HG03442 (cell line): ENCODE measurements around the gene PDCD1LG2.
A peak's percentile ranks its signal among the peaks of the same experiment; 100 is the strongest.
"Not testable (repeated sequence)": the region's sequence is repeated elsewhere in the genome, so short reads cannot be mapped to it uniquely, and the experiment has no call there.

ENCODE experiments used
- ATAC-seq: cut with Tn5 transposase; IDR thresholded peaks from one replicate; pipeline ENCODE4 v1.9.1; 2021; ENCODE audit warnings: mild to moderate bottlenecking, moderate library complexity; ENCODE audit not compliant: unreplicated experiment

The PDCD1LG2 gene

GRCh38 chr9:5493679-5494511, 16.4 kb upstream of the PDCD1LG2 start:
- peak; percentile 84 for ATAC-seq

- ATAC-seq: not testable (repeated sequence)
These were observed 15.6 kb upstream of the PDCD1LG2 start for GRCh38 chr9:5494765-5495164.

GRCh38 chr9:5499157-5499556, 11.2 kb upstream of the PDCD1LG2 start:
- no peak for ATAC-seq

GRCh38 chr9:5499889-5500398, 10.4 kb upstream of the PDCD1LG2 start:
- no peak for ATAC-seq

- no peak for ATAC-seq
These were observed 9.7 kb upstream of the PDCD1LG2 start for GRCh38 chr9:5500441-5501235.

- ATAC-seq: no peak
These were observed 7.8 kb upstream of the PDCD1LG2 start for GRCh38 chr9:5502553-5502952.

- no peak for ATAC-seq
These were observed 758 bp upstream of the PDCD1LG2 start for GRCh38 chr9:5509573-5509972.

GRCh38 chr9:5510989-5511388, 658 bp downstream of the PDCD1LG2 start:
- no peak for ATAC-seq

- no peak for ATAC-seq
These were observed 1.1 kb downstream of the PDCD1LG2 start for GRCh38 chr9:5511476-5511875.

GRCh38 chr9:5511935-5512580, 1.7 kb downstream of the PDCD1LG2 start:
- no peak for ATAC-seq

GRCh38 chr9:5512658-5513452, 2.5 kb downstream of the PDCD1LG2 start:
- ATAC-seq: no peak

GRCh38 chr9:5513966-5514616, 3.8 kb downstream of the PDCD1LG2 start:
- ATAC-seq: no peak

GRCh38 chr9:5514617-5515260, 4.4 kb downstream of the PDCD1LG2 start:
- no peak for ATAC-seq

GRCh38 chr9:5515261-5515650, 4.9 kb downstream of the PDCD1LG2 start:
- no peak for ATAC-seq

GRCh38 chr9:5516453-5517220, 6.3 kb downstream of the PDCD1LG2 start:
- no peak for ATAC-seq

- ATAC-seq: peak; percentile 70
These were observed 8.0 kb downstream of the PDCD1LG2 start for GRCh38 chr9:5518171-5518936.

- peak; percentile 19 for ATAC-seq
These were observed 8.6 kb downstream of the PDCD1LG2 start for GRCh38 chr9:5518937-5519319.

- no peak for ATAC-seq
These were observed 13.8 kb downstream of the PDCD1LG2 start for GRCh38 chr9:5524090-5524489.
